HTERT RPE-1 (cell line): Measurements from ENCODE around the gene SNRK.

Experiments
- in situ Hi-C: fragments of 300-500 bp; cut with MboI; formaldehyde crosslinking; loops from 4 replicates; pipeline ENCODE4 v1.14.3; 2020; ENCODE audit warnings: low sequenced_read_pairs

Gene SNRK

DNA sequence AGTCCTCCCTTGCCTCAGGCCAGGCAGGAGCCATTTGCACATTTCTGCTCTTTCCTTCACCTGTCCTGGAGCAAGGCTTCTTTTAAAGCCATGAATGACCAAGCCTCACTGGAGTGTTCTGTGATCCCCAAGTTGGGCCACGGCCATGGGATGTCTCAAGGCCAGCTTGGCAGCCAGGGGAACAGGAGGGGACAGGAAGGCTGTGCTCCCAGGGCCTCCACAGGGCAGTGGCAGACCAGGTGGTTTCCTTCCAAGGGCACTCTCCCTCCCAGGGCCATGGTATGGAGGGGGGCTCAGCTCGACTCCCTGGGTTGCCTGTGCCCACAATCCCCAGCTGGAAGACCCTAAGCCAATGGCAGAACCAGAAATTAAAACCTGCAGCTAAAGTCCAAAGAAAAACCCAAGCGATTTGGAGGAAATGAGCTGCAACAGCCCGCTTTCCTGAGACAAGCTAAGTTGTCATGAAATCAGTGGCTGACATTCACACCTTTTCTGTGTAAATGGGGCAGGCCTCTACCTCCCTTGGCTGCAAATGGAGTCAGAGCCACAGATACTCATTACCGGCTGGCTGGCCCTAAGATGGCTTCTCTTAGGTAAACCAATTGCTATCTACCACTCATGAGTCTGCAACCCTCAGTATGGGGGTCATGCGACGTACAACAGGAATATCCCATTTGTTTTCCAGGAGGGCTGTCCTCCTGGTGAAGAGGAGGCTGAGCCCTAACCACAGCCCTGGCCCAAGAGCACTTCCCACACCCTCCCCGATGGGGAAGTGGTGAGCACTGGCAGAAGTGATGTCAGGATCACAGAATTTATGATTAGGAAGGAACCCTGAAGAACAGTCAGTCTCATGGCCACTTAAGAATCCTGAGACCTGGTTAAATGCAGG lies 83.3 kb downstream of the SNRK start:
- in situ Hi-C loops: no loop called here

- in situ Hi-C loops: no loop called here
These were observed 84.1 kb downstream of the SNRK start for GRCh38 chr3:43370293-43370980.

- in situ Hi-C loops: no loop called here
These were observed 85.2 kb downstream of the SNRK start for GRCh38 chr3:43371494-43371893.

GRCh38 chr3:43372007-43372740 lies 85.8 kb downstream of the SNRK start:
- in situ Hi-C loops: no loop called here

DNA sequence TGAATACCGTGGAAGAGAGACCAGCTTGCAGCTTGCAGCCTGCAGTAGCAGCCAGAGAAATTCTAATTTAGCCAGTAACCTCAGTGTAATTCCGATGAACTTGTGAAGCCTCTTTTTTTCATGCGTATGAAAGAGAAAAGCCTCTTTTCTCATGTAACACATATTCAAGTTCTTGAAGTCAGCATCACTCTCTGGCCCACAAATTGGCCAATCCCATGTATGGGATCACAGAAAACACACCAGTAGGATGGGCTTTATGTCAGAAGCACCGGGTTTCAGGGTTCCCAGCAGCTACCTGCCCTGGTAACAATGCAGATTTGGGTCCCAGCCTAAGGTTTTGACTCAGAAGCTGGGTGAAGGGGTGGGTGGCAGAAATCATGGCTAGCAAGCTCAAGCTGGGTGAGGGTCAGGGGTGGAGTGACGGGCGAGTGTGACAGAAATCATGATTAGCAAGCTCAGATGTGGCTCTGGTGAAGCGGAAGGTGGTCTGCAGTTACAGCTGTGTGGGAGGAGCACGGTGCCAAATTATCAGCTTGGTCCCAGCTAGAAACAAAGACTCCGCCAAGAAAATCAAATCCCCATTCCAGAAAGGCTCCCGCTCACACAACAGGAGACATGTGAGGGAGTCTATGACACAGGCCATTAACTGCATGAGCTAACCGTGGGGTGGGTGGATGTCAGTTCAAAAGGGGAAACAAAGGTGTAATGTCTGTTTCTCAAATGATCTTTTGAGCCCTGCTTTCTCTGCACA lies 86.6 kb downstream of the SNRK start:
- in situ Hi-C loops: no loop called here

DNA sequence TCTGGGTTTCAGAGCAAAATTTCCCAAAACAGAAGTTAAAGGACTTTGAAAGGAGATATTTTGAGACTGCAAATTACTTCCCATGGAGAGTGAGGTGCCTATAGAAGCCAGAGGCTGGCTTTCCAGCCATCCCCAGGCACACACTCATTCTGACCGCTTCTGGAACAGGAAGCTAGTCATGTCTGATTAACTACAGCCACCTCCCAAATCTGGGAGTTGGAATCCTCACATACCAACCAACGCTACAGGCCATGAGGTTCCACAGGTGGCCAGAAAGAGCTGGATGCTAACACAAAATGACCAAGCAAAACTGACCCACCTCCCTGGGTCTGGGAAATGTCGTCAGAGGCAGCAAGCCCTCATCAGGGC lies 87.2 kb downstream of the SNRK start:
- in situ Hi-C loops: no loop called here

DNA sequence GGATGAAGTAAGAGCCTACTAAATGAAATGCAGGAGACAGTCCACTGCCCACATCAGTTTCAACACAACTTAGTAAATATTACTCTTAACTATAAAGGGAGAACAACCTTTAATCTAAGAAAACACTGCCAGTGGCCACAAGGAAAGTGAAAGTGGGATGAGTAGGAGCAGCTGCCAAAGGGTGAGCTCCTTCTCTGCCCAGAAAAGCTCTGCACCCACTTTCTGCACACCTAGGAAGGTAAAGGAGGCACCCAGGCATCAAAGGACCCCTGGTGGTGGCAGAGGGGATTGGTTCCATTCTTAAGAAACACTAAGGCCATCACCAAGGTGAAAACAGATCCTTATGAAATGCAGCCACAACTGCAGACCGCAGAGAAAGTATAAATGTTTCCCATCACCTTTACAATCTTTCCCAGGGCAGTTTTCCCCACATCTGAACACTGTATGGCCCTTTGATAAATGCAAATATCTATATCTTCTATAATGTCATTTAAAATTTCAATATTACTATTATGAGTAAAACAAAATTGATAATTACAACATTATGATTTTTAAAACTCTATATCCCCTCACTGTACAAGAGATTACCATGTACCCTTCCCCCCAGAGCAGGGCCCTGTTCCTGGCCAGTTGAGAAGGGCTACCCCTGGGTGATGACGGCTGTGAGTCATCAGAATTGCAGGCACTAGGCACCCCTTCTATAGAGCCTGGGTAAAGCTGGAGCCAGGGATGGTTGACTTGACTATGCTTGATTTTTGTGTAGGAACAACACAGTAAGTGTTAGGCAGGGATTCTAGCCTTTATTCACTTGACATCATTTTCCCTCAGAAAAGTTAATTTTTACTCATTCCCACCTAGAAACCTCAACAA lies 92.0 kb downstream of the SNRK start:
- in situ Hi-C loops: no loop called here

- in situ Hi-C loops: no loop called here
These were observed 93.0 kb downstream of the SNRK start for GRCh38 chr3:43379343-43379742.

DNA sequence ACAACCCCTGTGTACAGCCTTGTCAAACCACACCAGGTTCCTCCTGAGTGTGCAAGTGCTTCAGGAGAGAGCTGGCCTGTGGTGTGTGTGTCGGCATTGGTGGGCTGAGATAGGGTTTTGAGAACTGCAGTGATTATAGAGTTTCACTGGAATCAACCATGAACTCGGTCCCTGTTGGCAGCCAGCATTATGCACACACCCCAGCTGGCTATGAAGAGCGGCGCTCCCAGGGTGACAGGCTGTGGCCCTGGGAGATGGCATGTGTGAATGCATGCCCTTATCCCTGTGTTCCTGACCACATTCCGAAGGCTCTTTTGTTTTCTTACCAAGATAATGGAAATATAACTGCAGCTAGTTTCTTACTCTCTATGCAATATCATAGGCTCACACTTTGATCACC lies 101.8 kb downstream of the SNRK start:
- in situ Hi-C loops: no loop called here

DNA sequence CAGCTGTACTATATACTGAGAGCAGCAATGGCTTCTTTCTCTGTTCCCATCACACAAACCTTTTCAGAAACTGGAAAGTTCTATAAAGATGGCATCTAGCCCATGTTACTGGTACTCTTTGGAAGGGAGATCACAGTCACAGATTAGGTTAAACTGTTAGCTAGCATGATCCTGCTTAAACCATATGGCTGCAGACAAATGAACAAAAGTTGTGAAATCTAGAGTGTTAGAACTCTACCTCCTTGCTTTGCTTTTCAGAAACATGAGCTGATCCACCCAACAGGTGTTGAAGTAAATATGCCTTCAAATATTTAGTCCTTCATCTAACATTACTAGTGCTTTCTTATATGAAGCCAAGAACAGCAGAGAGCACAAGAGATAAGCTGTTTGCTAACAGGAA lies 102.6 kb downstream of the SNRK start:
- in situ Hi-C loops: no loop called here

DNA sequence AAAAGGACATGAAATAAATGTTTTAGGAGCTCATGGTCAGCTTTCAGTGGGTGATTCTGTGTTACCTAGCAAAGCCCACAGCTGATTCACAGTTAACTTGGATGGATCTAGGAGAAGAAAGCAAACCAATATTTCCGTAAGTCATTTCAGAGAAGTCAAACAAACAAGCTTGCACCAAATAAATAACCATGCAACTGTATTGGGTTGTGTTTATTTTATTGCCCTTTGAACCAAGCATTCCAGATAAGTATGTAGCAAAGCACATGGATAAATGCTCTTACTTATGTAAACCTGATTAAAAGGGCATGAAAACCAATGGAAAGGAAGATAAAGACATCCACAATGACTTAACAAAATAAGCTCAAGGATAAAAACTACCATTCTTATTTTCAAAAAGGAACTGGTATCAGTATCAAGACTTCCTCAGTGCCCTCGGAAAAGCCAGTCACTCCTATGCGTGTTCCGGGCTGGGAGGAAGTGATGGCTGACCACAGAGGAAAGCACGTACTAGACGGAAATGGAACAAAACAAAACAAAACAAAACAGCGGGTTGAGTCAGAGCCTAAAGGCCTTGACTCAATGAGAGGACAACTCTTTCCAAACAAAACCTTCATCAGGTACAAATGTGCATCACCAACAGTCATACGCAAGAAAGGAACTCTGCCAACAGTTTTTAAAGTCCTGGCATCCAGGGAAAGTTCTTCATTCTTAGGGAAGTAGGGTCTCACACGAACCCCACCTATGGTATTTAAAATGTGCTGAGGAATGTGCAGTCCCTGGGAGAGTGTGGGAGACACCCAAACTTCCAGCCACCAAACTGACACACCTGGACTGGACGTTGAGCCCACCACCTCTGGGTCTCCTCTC lies 103.3 kb downstream of the SNRK start:
- in situ Hi-C loops: no loop called here

DNA sequence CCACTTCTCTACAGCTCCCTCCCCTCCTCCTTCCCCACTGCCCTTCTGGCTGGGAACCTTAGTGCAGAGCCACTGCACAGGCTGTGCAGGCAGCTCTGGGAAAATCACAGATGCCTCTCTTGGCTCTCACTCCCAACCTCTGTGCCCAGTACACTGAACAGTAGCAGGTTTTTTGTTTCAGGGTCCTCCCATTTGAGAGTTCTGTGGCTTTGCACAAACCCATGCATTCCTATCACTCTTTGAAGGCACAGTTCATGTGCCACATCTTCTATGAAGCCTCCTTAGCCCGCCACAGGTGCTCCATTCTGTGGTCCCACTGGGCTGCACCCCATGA lies 103.9 kb downstream of the SNRK start:
- in situ Hi-C loops: no loop called here

DNA sequence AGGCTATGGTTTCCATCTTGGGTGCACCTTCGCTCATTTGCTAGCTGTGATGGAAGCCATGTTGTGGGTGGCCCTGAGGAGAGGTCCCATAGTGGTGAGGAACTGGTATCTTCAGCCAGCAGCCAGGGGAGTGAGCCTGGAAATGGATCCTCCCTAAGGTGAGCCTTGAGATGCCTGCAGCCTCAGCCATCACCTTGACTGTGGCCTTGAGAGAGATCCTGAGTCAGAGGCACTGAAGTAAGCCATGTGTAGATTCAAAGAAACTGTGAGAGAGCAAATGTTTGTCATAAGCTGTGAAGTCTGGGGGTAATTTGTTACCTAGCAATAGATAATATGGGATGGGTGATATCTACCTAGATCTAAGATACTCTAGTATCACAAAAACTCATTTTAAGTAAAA lies 105.3 kb downstream of the SNRK start:
- in situ Hi-C loops: no loop called here

DNA sequence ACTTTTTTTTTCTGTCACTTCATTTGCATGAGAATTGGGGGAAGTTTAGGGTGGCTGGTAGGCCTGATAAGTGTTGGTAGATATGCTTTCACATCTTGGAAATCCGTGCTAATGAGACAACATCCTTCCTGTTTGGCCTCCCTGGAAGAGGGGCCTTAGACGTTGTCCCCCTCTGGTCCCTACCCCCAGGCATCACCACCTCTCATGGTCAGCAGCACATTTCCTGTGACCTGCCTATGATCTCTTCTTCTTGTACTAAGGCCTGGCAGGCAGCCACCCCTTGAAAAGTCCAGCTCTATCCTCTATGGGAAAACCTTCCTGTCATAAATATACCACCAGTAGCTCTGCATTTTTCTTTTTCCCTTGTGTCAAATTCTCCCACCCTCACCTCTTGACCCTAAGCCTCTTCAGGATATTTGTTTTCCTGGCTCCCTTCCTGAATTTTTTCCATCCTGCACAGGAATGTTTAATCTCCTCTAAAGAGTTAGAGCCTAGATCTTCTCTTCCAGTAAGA lies 107.8 kb downstream of the SNRK start:
- in situ Hi-C loops: no loop called here

DNA sequence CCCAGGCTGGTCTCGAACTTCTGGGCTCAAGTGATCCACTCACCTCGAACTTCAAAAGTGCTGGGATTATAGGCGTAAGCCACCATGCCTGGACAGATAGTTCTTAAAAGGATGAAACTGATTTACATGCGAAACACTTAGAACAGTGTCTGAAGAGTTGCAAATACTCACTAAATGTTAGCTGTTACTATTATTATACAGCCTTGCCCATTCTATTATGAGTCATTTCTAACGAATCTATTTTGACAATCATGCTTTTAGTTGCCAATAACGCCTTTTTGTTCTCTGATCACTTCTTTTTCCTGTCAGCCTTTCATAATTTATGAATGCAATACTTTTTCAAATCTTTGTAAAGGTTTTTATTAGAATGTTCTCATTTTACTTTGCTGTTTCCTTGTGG lies 112.7 kb downstream of the SNRK start:
- in situ Hi-C loops: no loop called here

DNA sequence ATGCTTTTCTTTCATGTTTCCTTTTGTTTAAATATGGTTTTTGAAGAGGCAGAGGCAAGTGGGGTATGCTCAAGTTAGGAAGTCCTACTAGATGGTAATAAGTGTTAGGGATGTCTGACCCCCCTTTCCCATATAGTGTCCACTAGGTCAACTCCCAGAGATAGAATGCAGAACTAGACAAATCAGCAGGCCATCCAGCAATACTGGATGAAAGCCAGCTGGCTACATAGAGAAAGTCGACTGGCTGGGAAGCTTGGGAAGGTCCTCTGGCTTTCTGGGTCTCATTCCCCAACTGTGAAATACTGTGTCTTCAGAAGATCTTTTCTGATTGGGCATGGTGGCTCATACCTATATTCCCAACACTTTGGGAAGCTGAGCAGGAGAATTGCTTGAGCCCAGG lies 113.8 kb downstream of the SNRK start:
- in situ Hi-C loops: no loop called here
